RPMI8226 (cell line): ENCODE results near the gene TSGA10.
A peak's percentile ranks its signal among the peaks of the same experiment; 100 is the strongest.
"Not testable (repeated sequence)": the region's sequence is repeated elsewhere in the genome, so short reads cannot be mapped to it uniquely, and the experiment has no call there.

Source experiments
- DNase-seq: peaks from one replicate; pipeline ENCODE4 v3.0.0-alpha.2; 2015

Gene TSGA10

DNA sequence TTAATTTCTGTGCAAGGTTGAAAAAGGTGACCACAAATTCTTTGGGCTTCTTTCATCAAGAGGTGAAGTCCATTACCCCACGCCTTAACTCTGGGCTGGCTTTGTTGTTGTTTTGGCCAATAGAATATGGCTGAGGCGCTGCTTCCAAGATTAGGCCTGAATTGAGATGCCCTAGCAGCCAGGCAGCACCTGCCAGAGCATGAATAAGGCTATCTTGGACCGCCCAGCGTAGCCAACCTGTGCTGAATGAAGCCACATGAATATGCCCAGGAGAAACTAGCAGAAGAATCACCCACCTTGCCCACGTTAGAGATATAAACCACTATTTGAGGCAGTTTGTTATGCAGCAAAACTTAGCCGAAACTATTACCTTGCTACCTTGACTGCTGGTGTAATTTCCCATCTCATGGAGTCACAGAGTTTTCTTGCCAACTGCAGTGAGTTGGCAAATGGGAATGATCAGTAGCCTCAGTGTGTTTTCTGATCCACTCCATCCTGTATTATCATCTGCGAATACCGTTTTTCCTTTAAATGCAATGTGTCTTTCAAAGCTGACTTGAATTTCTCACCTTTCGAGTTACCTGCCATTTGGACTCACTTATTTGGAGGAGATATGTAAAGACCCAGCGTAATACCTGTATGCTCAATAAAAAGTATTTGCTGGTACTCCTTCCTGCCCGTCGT is 679 bp downstream of the TSGA10 start:
- DNase-seq = peak; percentile 25

GRCh38 chr2:99152199-99152895 is 2.4 kb downstream of the TSGA10 start:
- DNase-seq = no peak

DNA sequence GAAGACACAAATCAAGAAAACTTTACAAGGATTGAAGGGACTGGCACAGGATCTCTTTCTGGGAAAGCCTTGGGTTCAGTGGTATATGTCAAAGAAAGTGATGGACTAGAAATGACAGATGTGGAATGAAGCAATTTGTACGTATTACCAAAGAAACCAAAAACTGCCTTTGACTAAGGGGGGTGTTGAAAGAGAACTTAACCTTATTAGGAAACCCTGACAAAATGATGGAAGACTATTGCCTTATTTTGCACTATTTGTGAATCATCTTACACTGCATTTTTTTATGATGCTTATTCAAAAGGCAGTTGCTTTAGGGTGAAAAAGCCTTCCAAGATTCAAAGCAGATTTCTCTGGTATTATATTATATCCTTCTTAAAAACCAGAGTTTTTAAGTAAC is 4.0 kb downstream of the TSGA10 start:
- DNase-seq = no peak

DNA sequence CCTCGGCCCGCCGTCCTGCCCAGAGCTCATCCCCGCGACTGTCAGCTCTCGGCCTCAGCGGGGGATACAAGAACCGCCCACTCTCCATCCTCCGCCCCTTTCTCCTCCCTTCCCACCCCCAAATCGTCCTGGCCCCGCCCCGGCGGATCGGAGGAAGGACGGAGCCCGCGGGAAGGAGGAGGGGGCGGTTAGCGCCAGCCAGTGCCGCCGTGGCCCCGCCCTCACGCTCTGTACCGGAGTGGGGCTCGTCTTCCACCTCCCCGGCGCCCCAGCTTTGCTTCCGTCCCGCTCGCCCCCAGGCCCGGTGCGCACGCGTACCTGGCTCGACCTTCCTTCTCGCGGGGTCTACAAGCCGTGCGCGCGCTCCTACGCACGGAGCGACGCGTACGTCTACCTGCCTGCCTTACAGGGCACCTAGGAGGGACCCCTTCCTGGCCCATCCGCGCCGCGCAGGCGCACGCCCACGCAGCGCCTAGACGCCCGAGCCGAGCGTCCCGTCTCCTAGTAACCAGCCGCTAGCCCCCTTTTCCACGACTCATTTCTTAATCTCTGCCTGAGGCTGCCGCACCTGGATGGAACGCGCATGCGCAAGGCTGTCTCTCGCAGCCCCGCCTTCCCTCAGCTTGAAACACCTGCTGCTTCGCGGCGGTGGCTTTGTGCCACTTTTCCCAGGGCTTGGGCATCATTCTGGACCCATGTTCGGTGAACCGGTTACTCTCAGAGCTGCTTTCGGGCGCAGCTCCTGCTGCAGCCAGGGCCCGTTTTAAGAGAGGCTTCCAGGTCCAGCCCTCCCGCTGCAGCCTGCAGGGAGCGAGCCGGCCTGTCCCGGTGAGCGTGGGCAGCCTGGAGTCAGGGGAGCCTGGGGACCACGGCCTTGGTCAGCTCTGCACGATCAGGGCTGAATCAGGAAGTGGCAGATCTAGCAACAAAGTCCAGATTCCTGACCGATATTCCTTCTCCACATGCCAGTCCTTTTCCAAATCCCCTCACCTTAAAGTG is 13.3 kb downstream of the TSGA10 start, which contains the start of gene C2orf15:
Gene C2orf15 (plus strand): TSS at position 598 of the 999 bp plus-strand sequence. CDS start 8,852 bp downstream, outside the sequence.
- DNase-seq = peak; percentile 96

DNA sequence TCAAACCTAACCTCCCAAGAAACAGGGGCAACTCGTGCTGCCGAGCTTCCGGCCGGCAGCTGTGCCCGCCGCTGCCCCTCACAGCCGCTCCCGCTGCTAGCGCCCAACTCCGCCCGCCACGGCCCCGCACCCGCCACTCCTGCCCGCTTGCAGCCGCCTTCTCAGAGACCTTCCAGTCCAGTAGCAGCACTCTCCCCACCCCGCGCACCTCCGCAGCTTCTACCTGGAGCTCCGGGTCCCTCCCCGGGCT is 14.0 kb downstream of the TSGA10 start:
- no peak for DNase-seq

DNA sequence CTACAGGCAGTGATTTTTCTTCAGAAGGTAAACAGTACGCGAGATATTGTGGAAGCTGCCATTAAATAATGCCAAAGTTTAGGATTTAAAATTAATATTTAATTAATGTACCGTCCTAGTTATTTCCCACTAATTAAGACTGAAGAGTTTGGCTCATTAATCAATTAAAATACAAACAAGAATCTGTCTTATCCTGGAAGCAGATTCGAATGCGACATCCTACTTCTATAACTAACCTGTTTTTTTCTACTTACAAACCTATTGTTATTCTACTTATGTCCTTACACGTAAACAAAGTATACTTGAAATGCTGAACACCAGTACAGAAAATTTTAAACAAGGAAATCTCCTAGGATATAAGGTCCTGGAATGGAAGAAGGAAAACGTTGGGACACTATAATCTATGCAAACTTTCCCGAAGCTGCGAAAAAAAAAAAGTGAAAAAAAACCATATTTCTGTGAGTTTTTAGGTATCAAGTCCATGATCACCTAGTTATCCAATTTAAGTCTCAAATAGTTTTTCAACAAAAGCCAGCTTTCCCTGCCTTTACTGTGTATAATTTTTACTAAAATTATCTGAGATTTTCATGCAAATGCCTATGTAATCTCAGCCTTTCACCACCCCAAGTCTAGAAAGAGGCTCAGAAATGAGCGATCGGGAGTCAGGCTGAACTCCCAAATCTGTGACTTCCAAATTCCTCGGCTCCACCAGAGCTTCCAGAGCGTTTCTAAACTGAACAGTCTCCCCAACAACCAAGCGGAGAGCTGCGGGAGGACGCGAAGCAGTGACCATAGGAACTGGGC is 14.5 kb downstream of the TSGA10 start:
- DNase-seq = no peak

- no peak for DNase-seq
These were observed 15.7 kb downstream of the TSGA10 start for GRCh38 chr2:99139003-99139402.

GRCh38 chr2:99135044-99135556 is 19.6 kb downstream of the TSGA10 start:
- DNase-seq = not testable (repeated sequence)

GRCh38 chr2:99127981-99128380 is 26.8 kb downstream of the TSGA10 start:
- no peak for DNase-seq

GRCh38 chr2:99112617-99113016 is 42.1 kb downstream of the TSGA10 start:
- no peak for DNase-seq

DNA sequence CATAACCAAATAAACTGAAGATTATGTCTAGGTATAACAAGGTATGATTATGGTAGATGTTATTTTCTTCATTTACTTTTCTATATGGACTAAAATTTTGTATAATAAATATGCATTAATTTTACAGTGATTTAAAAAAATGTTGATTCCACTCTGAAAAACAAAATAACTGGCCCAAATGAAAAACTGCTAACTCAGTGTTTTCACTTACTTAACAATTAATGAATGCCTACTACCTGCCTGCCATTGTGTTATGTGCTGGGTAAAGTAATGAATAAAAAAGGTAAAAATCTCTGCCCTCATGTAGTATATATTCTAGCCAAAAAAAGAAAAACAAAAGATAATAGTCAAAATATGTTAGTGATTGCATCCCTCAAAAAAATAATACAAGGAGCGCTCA is 42.8 kb downstream of the TSGA10 start:
- DNase-seq = no peak

- DNase-seq = no peak
These were observed 43.5 kb downstream of the TSGA10 start for GRCh38 chr2:99111236-99111635.

- DNase-seq = no peak
These were observed 47.8 kb downstream of the TSGA10 start for GRCh38 chr2:99106913-99107312.

GRCh38 chr2:99104006-99104405 is 50.7 kb downstream of the TSGA10 start:
- no peak for DNase-seq

DNA sequence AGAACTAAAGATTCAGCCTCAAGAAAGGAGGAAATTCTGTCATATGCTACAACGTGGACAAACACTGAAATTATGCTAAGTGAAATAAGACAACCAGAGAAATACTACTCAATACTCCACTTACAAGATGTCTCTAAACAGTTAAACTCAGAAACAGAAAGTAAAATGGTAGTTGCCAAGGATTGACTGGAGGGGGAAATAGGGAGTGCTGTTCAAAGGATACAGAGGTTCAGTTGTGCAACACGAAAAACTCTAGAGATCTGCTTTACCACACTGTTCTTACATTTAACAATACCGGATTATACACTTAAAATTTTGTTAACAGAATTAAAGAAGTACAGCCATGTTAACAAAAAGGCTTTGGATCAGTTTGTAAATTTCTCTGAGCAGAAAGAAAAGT is 53.0 kb downstream of the TSGA10 start:
- no peak for DNase-seq

GRCh38 chr2:99096728-99097127 is 58.0 kb downstream of the TSGA10 start:
- no peak for DNase-seq

DNA sequence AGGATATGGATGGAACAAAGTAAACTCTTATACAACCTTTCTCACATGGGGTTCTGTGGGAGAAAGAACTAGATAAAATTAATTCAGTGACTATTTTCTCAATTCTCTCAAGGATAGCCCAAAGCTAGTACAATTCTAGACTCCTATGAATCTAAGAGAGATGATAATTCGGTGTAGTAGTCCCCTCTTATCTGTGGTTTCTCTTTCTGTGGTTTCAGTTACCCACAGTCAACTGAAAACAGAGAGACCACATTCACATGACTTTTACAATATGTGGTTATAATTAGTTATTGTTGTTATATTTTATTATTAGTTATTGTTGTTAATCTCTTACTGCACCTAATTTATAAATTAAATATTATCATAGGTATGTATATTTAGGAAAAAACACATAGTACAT is 66.7 kb downstream of the TSGA10 start:
- no peak for DNase-seq

DNA sequence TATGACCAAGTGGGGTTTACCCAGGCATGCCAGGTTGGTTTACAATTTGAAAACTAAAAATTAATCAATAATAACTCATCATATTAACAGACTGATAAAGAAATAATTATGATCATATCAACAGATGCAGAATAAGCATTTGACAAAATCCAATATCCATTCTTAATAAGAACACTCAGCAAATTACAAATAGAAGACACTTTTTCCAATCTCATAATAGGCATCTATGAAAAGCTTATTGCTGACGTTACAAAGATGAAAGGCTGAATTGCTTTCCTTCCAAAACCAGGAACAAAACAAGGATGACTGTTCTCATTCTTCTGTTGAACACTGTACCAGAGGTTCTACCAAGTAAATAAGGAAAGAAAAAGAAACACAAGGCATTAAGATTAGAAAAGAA is 68.4 kb downstream of the TSGA10 start:
- no peak for DNase-seq

DNA sequence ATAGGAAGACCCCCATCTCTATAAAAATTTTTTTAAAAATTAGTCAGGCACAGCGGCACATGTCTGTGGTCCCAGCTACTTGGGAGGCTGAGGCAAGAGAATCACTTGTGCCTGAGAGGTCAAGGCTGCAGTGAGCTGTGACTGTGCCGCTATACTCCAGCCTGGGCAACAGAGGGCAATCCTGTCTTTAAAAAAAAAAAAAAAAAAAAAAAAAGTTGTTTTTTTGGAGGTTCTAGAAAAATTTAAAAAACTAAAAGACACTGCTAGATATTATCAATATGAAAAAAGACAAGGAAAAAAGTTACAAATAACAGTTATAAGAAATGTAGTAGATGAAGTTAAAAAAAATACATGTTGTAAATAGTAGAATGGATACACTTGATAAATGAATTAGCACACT is 69.3 kb downstream of the TSGA10 start:
- DNase-seq = peak; percentile 30

DNA sequence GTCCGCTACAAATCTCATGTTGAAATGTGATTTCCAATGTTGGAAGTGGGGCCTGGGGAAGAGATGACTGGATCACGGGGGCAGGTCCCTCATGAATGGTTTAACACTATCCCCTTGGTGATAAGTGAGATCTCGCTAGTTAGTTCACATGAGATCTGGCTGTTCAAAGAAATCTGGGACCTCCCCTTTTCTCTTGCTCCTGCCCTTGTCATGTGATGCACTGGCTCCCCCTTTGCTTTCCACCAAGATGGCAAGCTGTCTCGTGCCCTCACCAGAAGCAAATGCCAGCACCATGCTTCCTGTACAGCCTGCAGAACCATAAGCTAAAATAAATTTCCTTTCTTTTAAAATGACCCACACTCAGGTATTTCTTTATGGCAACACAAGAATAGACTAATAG is 70.5 kb downstream of the TSGA10 start:
- DNase-seq = no peak

DNA sequence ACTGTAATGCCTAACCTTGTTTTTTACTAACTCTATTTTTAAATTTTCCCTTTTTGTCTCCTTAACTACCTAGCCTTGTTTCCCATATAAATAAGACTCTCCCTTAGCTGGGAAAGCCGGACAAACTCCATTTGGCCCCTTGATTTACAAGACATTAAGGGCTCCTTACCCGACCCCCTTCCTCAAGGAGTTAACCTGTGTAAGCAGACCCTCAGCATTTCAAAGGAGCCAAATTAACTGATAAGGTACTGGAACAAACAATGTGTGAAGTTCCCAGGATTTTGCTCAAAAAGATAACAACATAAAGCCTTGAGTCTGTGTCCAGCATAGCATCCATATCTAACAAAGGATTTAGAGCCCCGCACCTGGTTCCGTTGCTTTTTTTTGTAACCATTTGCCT is 72.9 kb downstream of the TSGA10 start:
- no peak for DNase-seq

- DNase-seq = no peak
These were observed 75.5 kb downstream of the TSGA10 start for GRCh38 chr2:99079226-99079625.

- no peak for DNase-seq
These were observed 82.2 kb downstream of the TSGA10 start for GRCh38 chr2:99072551-99072950.
